ENCODE measurements around the gene NELL2.
"Not testable (repeated sequence)": the region's sequence is repeated elsewhere in the genome, so short reads cannot be mapped to it uniquely, and the experiment has no call there.

DNA sequence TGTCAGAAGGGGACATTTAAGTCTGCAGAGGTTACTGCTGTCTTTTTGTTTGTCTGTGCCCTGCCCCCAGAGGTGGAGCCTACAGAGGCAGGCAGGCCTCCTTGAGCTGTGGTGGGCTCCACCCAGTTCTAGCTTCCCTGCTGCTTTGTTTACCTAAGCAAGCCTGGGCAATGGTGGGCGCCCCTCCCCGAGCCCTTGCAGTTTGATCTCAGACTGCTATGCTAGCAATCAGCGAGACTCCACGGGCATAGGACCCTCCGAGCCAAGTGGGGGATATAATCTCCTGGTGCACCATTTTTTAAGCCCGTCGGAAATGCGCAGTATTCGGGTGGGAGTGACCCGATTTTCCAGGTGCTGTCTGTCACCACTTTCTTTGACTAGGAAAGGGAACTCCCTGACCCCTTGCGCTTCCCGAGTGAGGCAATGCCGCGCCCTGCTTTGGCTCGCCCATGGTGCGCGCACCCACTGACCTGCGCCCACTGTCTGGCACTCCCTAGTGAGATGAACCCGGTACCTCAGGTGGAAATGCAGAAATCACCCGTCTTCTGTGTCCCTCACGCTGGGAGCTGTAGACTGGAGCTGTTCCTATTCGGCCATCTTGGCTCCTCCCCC is 189.2 kb downstream of the NELL2 start:
- TF ChIP-seq, protein P1, sequence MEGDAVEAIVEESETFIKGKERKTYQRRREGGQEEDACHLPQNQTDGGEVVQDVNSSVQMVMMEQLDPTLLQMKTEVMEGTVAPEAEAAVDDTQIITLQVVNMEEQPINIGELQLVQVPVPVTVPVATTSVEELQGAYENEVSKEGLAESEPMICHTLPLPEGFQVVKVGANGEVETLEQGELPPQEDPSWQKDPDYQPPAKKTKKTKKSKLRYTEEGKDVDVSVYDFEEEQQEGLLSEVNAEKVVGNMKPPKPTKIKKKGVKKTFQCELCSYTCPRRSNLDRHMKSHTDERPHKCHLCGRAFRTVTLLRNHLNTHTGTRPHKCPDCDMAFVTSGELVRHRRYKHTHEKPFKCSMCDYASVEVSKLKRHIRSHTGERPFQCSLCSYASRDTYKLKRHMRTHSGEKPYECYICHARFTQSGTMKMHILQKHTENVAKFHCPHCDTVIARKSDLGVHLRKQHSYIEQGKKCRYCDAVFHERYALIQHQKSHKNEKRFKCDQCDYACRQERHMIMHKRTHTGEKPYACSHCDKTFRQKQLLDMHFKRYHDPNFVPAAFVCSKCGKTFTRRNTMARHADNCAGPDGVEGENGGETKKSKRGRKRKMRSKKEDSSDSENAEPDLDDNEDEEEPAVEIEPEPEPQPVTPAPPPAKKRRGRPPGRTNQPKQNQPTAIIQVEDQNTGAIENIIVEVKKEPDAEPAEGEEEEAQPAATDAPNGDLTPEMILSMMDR (conservative IDR thresholded peaks at IDR 0.05 in 1 of 2, IDR thresholded peaks at IDR 0.05 in 1 of 2; ENCODE audit: extremely low read depth in 1 of 2, insufficient read depth in 1 of 2, low read depth in 1 of 2, low read length in 2 of 2), result not testable (repeated sequence)
- not testable (repeated sequence) for TF ChIP-seq EZH2 (IDR thresholded peaks at IDR 0.05; ENCODE audit: borderline replicate concordance, low read length)
